ENCODE data around the gene TUT4. TPM values are rescaled to one million over a fixed set of nuclear protein-coding genes. Genes with fewer than 3 reads are reported as not detected.

The TUT4 gene
- polyA plus RNA-seq, 3 donors = 4.3 to 24.2 (median 7.6) TPM

- peaks cover 15 to 25% (median 20%) of the 10 kb centered on the region in 3 donors for H3K27me3 Mint-ChIP-seq (ENCODE audit: low read depth in 3 of 3)
- H3K4me3 Mint-ChIP-seq = no peak overlapping the region
- Histone ChIP-seq H2AFZ (ENCODE audit: insufficient read depth, low read depth, low read length, poor library complexity, severe bottlenecking) (no peak overlapping the region), H3K27ac (ENCODE audit: low read depth in 1 of 2, low read length in 2 of 2) (no peak overlapping the region), H3K79me2 (ENCODE audit: insufficient read depth, low read length) (no peaks in the 10 kb centered on the region), H3K36me3 (replicated peaks in 1 of 2; ENCODE audit: control insufficient read depth in 1 of 2, insufficient read depth in 2 of 2, low read length in 2 of 2) (no peaks in the 10 kb centered on the region), H3K4me2 (replicated peaks; ENCODE audit: extremely low read depth, low read length, poor library complexity, severe bottlenecking) (no peak overlapping the region), H3K4me1 (ENCODE audit: control insufficient read depth in 1 of 2, insufficient read depth in 2 of 2, low read length in 2 of 2) (peaks cover 15 to 19% of the 10 kb centered on the region in 2 donors), H3K4me3 (replicated peaks in 1 of 3; ENCODE audit: low read depth in 2 of 3, low read length in 3 of 3) (no peak overlapping the region), H4K20me1 (ENCODE audit: insufficient read depth, low read length) (no peaks in the 10 kb centered on the region), H3K9ac (ENCODE audit: insufficient read depth, low read length, poor library complexity, severe bottlenecking) (no peak overlapping the region), H3K9me3 (replicated peaks in 1 of 2; ENCODE audit: control insufficient read depth in 1 of 2, insufficient read depth in 1 of 2, low read length in 2 of 2) (no peaks in the 10 kb centered on the region), H3K27me3 (ENCODE audit: control insufficient read depth in 2 of 2, insufficient read depth in 2 of 2, low read length in 2 of 2) (peaks cover 3 to 12% of the 10 kb centered on the region in 2 donors)
- intact Hi-C loops (cut with micrococcal nuclease) = no loop called here
- H3K4me1 Mint-ChIP-seq = peaks cover 18% of the 10 kb centered on the region
- TF ChIP-seq CTCF (IDR thresholded peaks at IDR 0.05) = no peak
- H3K36me3 Mint-ChIP-seq = peaks cover 0 to 8% of the 10 kb centered on the region in 2 donors
- H3K27ac Mint-ChIP-seq = no peak overlapping the region
- DNase-seq = no peak
- H3K9me3 Mint-ChIP-seq = peaks cover 0 to 6% (median 4%) of the 10 kb centered on the region in 7 donors
- WGBS (ENCODE audit: insufficient coverage) = 80% methylated on average over 1 of the region's 7 CpGs
Measured at GRCh38 chr1:52598729-52599128, 45.8 kb upstream of the TUT4 start.

- Histone ChIP-seq H3K27ac (ENCODE audit: low read depth in 1 of 2, low read length in 2 of 2) (no peak overlapping the region), H3K4me3 (replicated peaks in 1 of 3; ENCODE audit: low read depth in 2 of 3, low read length in 3 of 3) (no peak overlapping the region), H4K20me1 (ENCODE audit: insufficient read depth, low read length) (no peaks in the 10 kb centered on the region), H3K9ac (ENCODE audit: insufficient read depth, low read length, poor library complexity, severe bottlenecking) (no peak overlapping the region), H3K27me3 (ENCODE audit: control insufficient read depth in 2 of 2, insufficient read depth in 2 of 2, low read length in 2 of 2) (peaks cover 3 to 12% of the 10 kb centered on the region in 2 donors), H3K4me2 (replicated peaks; ENCODE audit: extremely low read depth, low read length, poor library complexity, severe bottlenecking) (no peak overlapping the region), H3K36me3 (replicated peaks in 1 of 2; ENCODE audit: control insufficient read depth in 1 of 2, insufficient read depth in 2 of 2, low read length in 2 of 2) (no peaks in the 10 kb centered on the region), H3K9me3 (replicated peaks in 1 of 2; ENCODE audit: control insufficient read depth in 1 of 2, insufficient read depth in 1 of 2, low read length in 2 of 2) (no peaks in the 10 kb centered on the region), H3K4me1 (ENCODE audit: control insufficient read depth in 1 of 2, insufficient read depth in 2 of 2, low read length in 2 of 2) (peaks cover 7 to 11% of the 10 kb centered on the region in 2 donors), H3K79me2 (ENCODE audit: insufficient read depth, low read length) (no peaks in the 10 kb centered on the region), H2AFZ (ENCODE audit: insufficient read depth, low read depth, low read length, poor library complexity, severe bottlenecking) (no peak overlapping the region)
- no peak for DNase-seq
- H3K36me3 Mint-ChIP-seq = peaks cover 0 to 7% of the 10 kb centered on the region in 2 donors
- intact Hi-C loops (cut with micrococcal nuclease) = no loop called here
- H3K27me3 Mint-ChIP-seq (ENCODE audit: low read depth in 3 of 3) = peaks cover 13 to 18% (median 16%) of the 10 kb centered on the region in 3 donors
- no peak for TF ChIP-seq CTCF (IDR thresholded peaks at IDR 0.05)
- no peak overlapping the region for H3K4me3 Mint-ChIP-seq
- H3K9me3 Mint-ChIP-seq = peaks cover 0 to 6% (median 4%) of the 10 kb centered on the region in 7 donors
- WGBS (ENCODE audit: insufficient coverage) = 75% methylated on average over 2 of the region's 2 CpGs
- no peak overlapping the region for H3K27ac Mint-ChIP-seq
- H3K4me1 Mint-ChIP-seq = peaks cover 12% of the 10 kb centered on the region
Measured at GRCh38 chr1:52597912-52598311, 45.0 kb upstream of the TUT4 start.

All from CD14-positive monocyte (primary cell).